ENCODE data around the gene GPAM.

DNA sequence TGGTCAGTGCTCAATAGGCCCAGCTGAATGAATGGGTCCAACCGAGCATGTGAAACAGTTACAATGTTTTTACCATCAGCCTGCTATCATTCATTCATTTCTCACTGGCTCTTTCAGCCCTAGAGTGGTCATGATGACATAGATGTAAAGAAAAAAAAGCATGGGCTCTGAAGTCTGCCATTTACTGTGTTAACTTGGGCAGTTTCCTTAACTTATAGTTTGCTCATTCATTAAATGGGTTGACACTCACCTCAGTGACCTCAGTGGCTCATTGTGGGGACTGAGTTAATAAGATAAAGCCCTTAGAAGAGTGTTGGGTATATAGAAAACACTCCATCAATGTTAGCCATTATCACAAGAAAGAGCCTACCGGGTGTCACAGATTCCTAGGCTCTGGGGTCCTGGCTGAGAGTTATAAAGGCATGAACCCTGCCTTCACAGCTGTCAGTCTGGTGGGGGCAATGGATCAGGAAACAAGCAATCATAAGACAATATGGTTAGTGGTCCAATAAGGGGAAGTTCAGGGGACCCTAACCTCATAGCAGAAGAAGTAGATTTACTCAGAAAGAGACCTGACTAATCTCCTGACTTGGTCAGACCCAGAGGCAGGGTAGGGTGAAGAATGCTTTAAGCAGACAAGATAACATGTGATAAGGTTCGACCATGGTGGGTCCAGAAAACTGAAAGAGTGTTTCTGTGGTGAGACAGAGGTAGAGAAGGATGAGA is 29.7 kb upstream of the GPAM start:
- TF ChIP-seq, protein P1, sequence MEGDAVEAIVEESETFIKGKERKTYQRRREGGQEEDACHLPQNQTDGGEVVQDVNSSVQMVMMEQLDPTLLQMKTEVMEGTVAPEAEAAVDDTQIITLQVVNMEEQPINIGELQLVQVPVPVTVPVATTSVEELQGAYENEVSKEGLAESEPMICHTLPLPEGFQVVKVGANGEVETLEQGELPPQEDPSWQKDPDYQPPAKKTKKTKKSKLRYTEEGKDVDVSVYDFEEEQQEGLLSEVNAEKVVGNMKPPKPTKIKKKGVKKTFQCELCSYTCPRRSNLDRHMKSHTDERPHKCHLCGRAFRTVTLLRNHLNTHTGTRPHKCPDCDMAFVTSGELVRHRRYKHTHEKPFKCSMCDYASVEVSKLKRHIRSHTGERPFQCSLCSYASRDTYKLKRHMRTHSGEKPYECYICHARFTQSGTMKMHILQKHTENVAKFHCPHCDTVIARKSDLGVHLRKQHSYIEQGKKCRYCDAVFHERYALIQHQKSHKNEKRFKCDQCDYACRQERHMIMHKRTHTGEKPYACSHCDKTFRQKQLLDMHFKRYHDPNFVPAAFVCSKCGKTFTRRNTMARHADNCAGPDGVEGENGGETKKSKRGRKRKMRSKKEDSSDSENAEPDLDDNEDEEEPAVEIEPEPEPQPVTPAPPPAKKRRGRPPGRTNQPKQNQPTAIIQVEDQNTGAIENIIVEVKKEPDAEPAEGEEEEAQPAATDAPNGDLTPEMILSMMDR (IDR thresholded peaks at IDR 0.05), result no peak
- no peak for TF ChIP-seq EP300 (IDR thresholded peaks at IDR 0.05)
